Measurements from ENCODE around the gene MTNR1B. TPM values are rescaled to one million over a fixed set of nuclear protein-coding genes. Genes with fewer than 3 reads are reported as not detected.

The MTNR1B gene
- total RNA-seq, 4 donors from 2014 or later, result not detected

DNA sequence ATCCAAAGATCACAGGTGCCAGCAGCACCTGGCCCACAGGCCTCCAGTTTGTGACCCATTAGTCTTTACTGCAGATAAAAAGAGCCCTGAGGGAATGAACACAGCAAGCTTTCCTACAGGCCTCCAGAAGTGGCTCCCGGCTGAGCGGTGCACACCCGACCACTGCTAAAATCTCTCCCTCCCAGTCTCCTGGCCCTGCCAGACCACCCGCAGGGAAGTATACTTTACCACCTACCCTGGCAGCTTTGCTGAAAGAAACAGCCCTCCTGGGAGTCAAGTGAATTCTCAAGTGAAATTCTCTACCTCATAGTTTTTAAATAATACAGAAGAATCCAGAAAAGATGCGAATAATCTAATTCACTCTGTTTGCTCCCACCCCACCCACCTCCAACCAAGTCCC, 15.4 kb upstream of the MTNR1B start:
- TF ChIP-seq, protein P1, sequence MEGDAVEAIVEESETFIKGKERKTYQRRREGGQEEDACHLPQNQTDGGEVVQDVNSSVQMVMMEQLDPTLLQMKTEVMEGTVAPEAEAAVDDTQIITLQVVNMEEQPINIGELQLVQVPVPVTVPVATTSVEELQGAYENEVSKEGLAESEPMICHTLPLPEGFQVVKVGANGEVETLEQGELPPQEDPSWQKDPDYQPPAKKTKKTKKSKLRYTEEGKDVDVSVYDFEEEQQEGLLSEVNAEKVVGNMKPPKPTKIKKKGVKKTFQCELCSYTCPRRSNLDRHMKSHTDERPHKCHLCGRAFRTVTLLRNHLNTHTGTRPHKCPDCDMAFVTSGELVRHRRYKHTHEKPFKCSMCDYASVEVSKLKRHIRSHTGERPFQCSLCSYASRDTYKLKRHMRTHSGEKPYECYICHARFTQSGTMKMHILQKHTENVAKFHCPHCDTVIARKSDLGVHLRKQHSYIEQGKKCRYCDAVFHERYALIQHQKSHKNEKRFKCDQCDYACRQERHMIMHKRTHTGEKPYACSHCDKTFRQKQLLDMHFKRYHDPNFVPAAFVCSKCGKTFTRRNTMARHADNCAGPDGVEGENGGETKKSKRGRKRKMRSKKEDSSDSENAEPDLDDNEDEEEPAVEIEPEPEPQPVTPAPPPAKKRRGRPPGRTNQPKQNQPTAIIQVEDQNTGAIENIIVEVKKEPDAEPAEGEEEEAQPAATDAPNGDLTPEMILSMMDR (IDR thresholded peaks at IDR 0.05), result no peak
- no peak for TF ChIP-seq POLR2A (IDR thresholded peaks at IDR 0.05)
- intact Hi-C loops (cut with DNase I; ENCODE audit: low total_unique reads), result no loop called here
- no peak for DNase-seq
- H3K36me3 ChIP-seq, result no peaks in the 10 kb centered on the region
- H3K27ac ChIP-seq, result no peak overlapping the region
- H3K4me3 ChIP-seq, result no peak overlapping the region
- no peaks in the 10 kb centered on the region for H3K4me1 ChIP-seq
- no peaks in the 10 kb centered on the region for H3K9me3 ChIP-seq
- H3K27me3 ChIP-seq, result no peaks in the 10 kb centered on the region

DNA sequence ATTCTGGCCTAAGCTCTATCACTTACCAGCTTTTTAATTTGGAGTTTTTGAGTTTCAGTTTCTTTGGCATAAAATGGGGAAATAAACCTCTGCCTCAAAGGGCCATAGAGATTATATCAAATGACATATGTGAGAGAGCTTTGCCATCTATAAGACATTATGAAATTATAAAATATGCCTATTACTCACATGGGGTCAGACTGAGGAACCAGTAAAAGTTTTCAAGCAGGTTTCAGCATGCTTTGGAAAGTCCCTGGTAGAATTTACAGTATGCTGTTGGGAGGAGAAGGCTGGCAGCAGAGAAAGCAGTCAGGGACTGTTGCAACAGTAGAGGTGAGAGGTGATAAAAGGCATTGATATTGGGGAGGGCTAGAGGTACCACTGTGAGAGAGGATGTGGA, 13.6 kb upstream of the MTNR1B start:
- no peaks in the 10 kb centered on the region for H3K27me3 ChIP-seq
- H3K9me3 ChIP-seq, result no peaks in the 10 kb centered on the region
- H3K4me3 ChIP-seq, result no peak overlapping the region
- TF ChIP-seq, protein P1 (IDR thresholded peaks at IDR 0.05), result no peak
- no peak for TF ChIP-seq POLR2A (IDR thresholded peaks at IDR 0.05)
- no peaks in the 10 kb centered on the region for H3K4me1 ChIP-seq
- intact Hi-C loops (cut with DNase I; ENCODE audit: low total_unique reads), result no loop called here
- no peak for DNase-seq
- no peaks in the 10 kb centered on the region for H3K36me3 ChIP-seq
- H3K27ac ChIP-seq, result no peak overlapping the region

DNA sequence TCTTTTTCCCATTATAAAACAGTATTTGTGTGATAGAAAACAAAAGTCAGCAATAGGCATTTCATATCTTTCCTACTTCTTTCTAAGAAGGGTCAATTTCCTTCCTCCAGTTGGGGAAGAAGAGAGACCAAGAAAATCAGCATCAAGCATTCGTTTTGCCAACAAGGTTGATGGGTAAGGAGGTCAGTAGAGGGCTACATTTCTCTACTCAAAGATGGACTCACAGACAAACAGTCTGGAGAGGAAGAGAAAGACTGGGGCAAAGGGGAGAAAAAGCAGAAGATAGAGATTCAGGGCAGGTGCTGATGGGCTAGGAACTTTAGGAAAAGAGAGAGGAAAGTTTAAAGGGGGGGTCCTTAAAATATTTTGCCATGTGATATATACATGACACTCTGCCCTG, 8.6 kb upstream of the MTNR1B start:
- Histone ChIP-seq H3K27ac (no peak overlapping the region), H3K4me3 (no peak overlapping the region), H3K27me3 (no peaks in the 10 kb centered on the region), H3K36me3 (no peaks in the 10 kb centered on the region), H3K9me3 (no peaks in the 10 kb centered on the region), H3K4me1 (no peaks in the 10 kb centered on the region)
- intact Hi-C loops (cut with DNase I; ENCODE audit: low total_unique reads), result no loop called here
- TF ChIP-seq, protein P1 (IDR thresholded peaks at IDR 0.05), result no peak
- TF ChIP-seq POLR2A (IDR thresholded peaks at IDR 0.05), result no peak
- no peak for DNase-seq

DNA sequence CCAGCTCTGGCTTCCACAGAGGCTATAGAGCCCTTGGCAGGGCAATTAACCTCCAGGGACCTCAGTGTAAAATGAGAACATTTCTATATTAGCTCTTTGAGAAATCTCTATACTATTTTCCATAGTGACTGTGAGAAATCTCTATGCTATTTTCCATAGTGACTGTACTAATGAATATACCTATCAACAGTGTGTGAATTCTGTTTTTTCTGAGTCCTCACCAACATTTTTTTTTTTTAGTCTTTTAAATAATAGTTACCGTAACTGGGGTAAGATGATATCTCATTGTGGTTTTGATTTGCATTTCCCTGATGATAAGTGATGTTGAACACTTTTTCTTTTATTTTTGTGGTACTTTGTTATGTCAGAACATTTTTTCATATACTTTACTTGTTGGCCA, 7.0 kb upstream of the MTNR1B start:
- H3K36me3 ChIP-seq, result no peaks in the 10 kb centered on the region
- no peaks in the 10 kb centered on the region for H3K4me1 ChIP-seq
- no peaks in the 10 kb centered on the region for H3K27me3 ChIP-seq
- H3K27ac ChIP-seq, result no peak overlapping the region
- TF ChIP-seq POLR2A (IDR thresholded peaks at IDR 0.05), result no peak
- TF ChIP-seq, protein P1 (IDR thresholded peaks at IDR 0.05), result no peak
- H3K9me3 ChIP-seq, result no peaks in the 10 kb centered on the region
- intact Hi-C loops (cut with DNase I; ENCODE audit: low total_unique reads), result no loop called here
- no peak for DNase-seq
- no peak overlapping the region for H3K4me3 ChIP-seq

DNA sequence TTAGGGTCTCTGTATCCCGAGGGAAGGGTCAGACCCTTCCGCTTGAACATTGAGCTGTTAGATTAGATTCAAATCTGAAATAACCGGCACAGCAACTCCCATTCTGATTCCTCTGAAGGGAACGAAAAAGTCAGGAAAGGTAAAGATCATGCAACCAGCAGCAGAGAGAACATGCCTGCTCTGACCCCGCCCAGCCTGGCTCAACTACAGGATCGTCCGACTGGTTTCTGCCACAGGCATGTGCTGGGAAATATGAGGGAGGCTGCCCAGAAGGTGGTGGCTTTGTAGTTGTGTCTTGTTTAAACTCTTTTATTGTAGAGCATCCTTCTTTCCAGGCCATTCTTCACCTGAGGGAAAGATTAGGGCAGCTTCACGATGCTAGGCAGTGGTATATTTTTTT, 5.0 kb upstream of the MTNR1B start:
- Histone ChIP-seq H3K27me3 (no peaks in the 10 kb centered on the region), H3K4me3 (no peak overlapping the region), H3K4me1 (no peaks in the 10 kb centered on the region), H3K9me3 (no peaks in the 10 kb centered on the region), H3K36me3 (no peaks in the 10 kb centered on the region), H3K27ac (no peak overlapping the region)
- intact Hi-C loops (cut with DNase I; ENCODE audit: low total_unique reads), result no loop called here
- no peak for DNase-seq
- TF ChIP-seq, protein P1 (IDR thresholded peaks at IDR 0.05), result no peak
- TF ChIP-seq POLR2A (IDR thresholded peaks at IDR 0.05), result no peak
